ENCODE results near the gene OSBPL3. TPM values are rescaled to one million over a fixed set of nuclear protein-coding genes. Genes with fewer than 3 reads are reported as not detected.

Gene OSBPL3
- polyA plus RNA-seq, 1 donor (not counting 4 experiments of a cell fraction or from before 2014, with no cell fraction given), result 34.0 TPM

DNA sequence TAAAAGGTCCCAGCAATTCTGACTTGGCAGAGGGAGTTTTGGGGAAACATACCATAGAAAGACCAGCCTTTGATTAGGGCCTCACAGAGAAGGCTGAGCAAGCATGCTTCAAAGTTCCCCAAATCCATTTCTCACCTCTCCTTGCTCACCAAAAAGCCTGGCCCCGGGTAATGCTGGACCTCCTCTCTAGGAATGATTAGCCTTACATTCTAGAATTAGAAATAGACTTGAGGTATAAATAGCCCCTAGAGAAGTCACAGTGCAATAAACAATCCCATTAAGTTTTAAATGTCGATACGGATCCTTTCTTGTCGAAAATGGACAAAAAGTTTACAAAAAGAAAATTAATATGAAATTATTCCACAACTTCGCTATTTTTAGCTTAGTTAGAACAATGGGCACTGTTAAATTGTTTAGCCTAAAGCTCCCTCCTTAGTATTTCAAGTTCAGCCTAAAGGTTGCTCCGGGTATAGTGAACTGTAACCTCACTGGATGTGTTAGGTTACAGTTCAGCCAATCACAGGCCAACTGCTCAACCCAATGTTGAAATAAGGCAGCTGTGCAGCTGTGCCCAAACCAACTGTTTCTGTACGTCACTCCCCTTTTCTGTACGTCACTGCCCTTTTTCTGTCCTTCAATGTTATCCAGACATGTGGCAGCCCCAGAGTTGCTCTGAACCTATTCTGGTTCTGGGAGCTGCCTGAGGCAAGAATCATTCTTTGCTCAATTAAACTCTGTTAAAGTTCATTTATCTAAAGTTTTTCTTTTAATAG lies 214.8 kb downstream of the OSBPL3 start:
- Histone ChIP-seq H3K27ac (ENCODE audit: control insufficient read depth, insufficient read depth, low read length) (no peak overlapping the region), H3K9me1 (ENCODE audit: control insufficient read depth, extremely low read depth, insufficient read depth, low read length) (no peaks in the 10 kb centered on the region), H3K27me3 (ENCODE audit: control insufficient read depth, extremely low read depth, insufficient read depth, low read length) (no peaks in the 10 kb centered on the region), H3K4me3 (ENCODE audit: control insufficient read depth in 2 of 3, extremely low read depth in 1 of 3, insufficient read depth in 2 of 3, low read depth in 1 of 3, low read length in 3 of 3) (no peak overlapping the region), H3K36me3 (ENCODE audit: control insufficient read depth in 2 of 2, extremely low read depth in 1 of 2, insufficient read depth in 2 of 2, low read length in 2 of 2) (no peaks in the 10 kb centered on the region), H3K9me3 (ENCODE audit: control insufficient read depth, low read depth, low read length) (no peaks in the 10 kb centered on the region), H3K9ac (ENCODE audit: control insufficient read depth, extremely low read depth, insufficient read depth, low read length) (no peak overlapping the region), H3K4me1 (ENCODE audit: control insufficient read depth, extremely low read depth, insufficient read depth, low read length) (no peaks in the 10 kb centered on the region), H3K79me2 (ENCODE audit: control insufficient read depth, insufficient read depth, low read length) (no peaks in the 10 kb centered on the region), H2AFZ (ENCODE audit: control insufficient read depth, low read length) (no peak overlapping the region), H4K20me1 (ENCODE audit: control insufficient read depth, extremely low read depth, insufficient read depth, low read length) (no peaks in the 10 kb centered on the region), H3K4me2 (ENCODE audit: control insufficient read depth, extremely low read depth, insufficient read depth, low read depth, low read length) (no peak overlapping the region)
- TF ChIP-seq EZH2 (IDR thresholded peaks at IDR 0.05; ENCODE audit: low read length), result no peak
- TF ChIP-seq, protein P1, sequence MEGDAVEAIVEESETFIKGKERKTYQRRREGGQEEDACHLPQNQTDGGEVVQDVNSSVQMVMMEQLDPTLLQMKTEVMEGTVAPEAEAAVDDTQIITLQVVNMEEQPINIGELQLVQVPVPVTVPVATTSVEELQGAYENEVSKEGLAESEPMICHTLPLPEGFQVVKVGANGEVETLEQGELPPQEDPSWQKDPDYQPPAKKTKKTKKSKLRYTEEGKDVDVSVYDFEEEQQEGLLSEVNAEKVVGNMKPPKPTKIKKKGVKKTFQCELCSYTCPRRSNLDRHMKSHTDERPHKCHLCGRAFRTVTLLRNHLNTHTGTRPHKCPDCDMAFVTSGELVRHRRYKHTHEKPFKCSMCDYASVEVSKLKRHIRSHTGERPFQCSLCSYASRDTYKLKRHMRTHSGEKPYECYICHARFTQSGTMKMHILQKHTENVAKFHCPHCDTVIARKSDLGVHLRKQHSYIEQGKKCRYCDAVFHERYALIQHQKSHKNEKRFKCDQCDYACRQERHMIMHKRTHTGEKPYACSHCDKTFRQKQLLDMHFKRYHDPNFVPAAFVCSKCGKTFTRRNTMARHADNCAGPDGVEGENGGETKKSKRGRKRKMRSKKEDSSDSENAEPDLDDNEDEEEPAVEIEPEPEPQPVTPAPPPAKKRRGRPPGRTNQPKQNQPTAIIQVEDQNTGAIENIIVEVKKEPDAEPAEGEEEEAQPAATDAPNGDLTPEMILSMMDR (optimal IDR thresholded peaks at IDR 0.05 in 1 of 3, IDR thresholded peaks at IDR 0.05 in 1 of 3, conservative IDR thresholded peaks at IDR 0.05 in 1 of 3; ENCODE audit: extremely low read depth in 1 of 3, insufficient read depth in 2 of 3, low read length in 3 of 3), result no peak
- DNase-seq (ENCODE audit: low read depth, low spot score), result no peak
- FAIRE-seq, result no peak
- dilution Hi-C loops (cut with MboI; ENCODE audit: extremely low pct_ligation_motif_present, low sequenced_read_pairs), result no loop called here

DNA sequence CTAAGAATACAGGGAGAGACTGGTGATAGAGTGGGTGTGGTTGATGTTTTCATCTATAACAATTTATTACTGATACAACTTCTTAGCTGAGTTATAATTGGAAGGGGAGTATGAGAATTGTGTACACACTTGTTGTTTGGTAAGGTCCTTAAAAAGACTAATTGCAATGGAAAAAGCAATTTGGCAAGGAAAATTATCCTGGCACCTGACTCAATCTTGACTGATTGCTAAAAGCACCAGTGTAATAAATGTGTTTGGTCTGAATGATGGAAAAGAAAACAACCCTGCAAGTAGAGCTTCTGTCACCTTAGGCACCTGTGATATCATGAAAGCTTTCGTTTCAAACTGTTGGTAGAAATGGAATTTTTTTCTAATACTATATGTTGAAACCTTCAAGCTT lies 216.0 kb downstream of the OSBPL3 start:
- no peaks in the 10 kb centered on the region for H3K27me3 ChIP-seq (ENCODE audit: control insufficient read depth, extremely low read depth, insufficient read depth, low read length)
- no peak for FAIRE-seq
- no peaks in the 10 kb centered on the region for H3K36me3 ChIP-seq (ENCODE audit: control insufficient read depth in 2 of 2, extremely low read depth in 1 of 2, insufficient read depth in 2 of 2, low read length in 2 of 2)
- no peak overlapping the region for H3K4me3 ChIP-seq (ENCODE audit: control insufficient read depth in 2 of 3, extremely low read depth in 1 of 3, insufficient read depth in 2 of 3, low read depth in 1 of 3, low read length in 3 of 3)
- no peaks in the 10 kb centered on the region for H4K20me1 ChIP-seq (ENCODE audit: control insufficient read depth, extremely low read depth, insufficient read depth, low read length)
- H3K27ac ChIP-seq (ENCODE audit: control insufficient read depth, insufficient read depth, low read length), result no peak overlapping the region
- DNase-seq (ENCODE audit: low read depth, low spot score), result no peak
- dilution Hi-C loops (cut with MboI; ENCODE audit: extremely low pct_ligation_motif_present, low sequenced_read_pairs), result no loop called here
- no peaks in the 10 kb centered on the region for H3K9me3 ChIP-seq (ENCODE audit: control insufficient read depth, low read depth, low read length)
- no peak overlapping the region for H2AFZ ChIP-seq (ENCODE audit: control insufficient read depth, low read length)
- H3K4me2 ChIP-seq (ENCODE audit: control insufficient read depth, extremely low read depth, insufficient read depth, low read depth, low read length), result no peak overlapping the region
- H3K9ac ChIP-seq (ENCODE audit: control insufficient read depth, extremely low read depth, insufficient read depth, low read length), result no peak overlapping the region
- no peaks in the 10 kb centered on the region for H3K4me1 ChIP-seq (ENCODE audit: control insufficient read depth, extremely low read depth, insufficient read depth, low read length)
- no peaks in the 10 kb centered on the region for H3K79me2 ChIP-seq (ENCODE audit: control insufficient read depth, insufficient read depth, low read length)
- TF ChIP-seq, protein P1 (optimal IDR thresholded peaks at IDR 0.05 in 1 of 3, IDR thresholded peaks at IDR 0.05 in 1 of 3, conservative IDR thresholded peaks at IDR 0.05 in 1 of 3; ENCODE audit: extremely low read depth in 1 of 3, insufficient read depth in 2 of 3, low read length in 3 of 3), result no peak
- TF ChIP-seq EZH2 (IDR thresholded peaks at IDR 0.05; ENCODE audit: low read length), result no peak
- H3K9me1 ChIP-seq (ENCODE audit: control insufficient read depth, extremely low read depth, insufficient read depth, low read length), result no peaks in the 10 kb centered on the region
